ENCODE results near the gene PCDHB13. TPM values are rescaled to one million over a fixed set of nuclear protein-coding genes. Genes with fewer than 3 reads are reported as not detected.

Gene PCDHB13
- total RNA-seq, 1 experiment from 2014 or later, result 2.2 TPM

DNA sequence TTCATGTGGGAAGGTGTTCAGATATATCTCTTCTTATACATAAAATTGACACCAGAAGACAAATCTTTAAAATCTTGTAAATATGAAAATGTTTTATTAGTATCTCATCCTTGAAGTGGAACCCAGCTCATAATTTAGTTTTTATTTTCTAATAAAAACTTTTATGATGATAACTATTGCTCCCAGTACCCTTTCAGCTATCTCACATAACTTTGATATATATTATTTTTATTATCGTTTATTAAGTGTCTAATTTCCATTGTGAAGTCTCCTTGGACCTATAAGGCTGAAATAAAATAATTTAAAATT, 47.5 kb downstream of the PCDHB13 start:
- Mint-ChIP-seq H3K9me3 (peaks cover 89% of the 10 kb centered on the region), H3K4me3 (no peak overlapping the region), H3K4me1 (no peaks in the 10 kb centered on the region), H3K36me3 (peaks cover 78% of the 10 kb centered on the region), H3K27ac (no peak overlapping the region), H3K27me3 (ENCODE audit: low read depth) (peaks cover 11% of the 10 kb centered on the region)
- ChIA-PET POLR2A (no interaction called here), CTCF (no interaction called here)
- ATAC-seq (no peak), DNase-seq (ENCODE audit: low spot score) (no peak)
- no peak for TF ChIP-seq ETV6 (CRISPR knock-in tag; IDR thresholded peaks at IDR 0.05)
- no peak for TF ChIP-seq EMX1 (CRISPR knock-in tag; IDR thresholded peaks at IDR 0.05)
- no peak for TF ChIP-seq HMGA2 (CRISPR knock-in tag; IDR thresholded peaks at IDR 0.05)
- TF ChIP-seq, protein P1, sequence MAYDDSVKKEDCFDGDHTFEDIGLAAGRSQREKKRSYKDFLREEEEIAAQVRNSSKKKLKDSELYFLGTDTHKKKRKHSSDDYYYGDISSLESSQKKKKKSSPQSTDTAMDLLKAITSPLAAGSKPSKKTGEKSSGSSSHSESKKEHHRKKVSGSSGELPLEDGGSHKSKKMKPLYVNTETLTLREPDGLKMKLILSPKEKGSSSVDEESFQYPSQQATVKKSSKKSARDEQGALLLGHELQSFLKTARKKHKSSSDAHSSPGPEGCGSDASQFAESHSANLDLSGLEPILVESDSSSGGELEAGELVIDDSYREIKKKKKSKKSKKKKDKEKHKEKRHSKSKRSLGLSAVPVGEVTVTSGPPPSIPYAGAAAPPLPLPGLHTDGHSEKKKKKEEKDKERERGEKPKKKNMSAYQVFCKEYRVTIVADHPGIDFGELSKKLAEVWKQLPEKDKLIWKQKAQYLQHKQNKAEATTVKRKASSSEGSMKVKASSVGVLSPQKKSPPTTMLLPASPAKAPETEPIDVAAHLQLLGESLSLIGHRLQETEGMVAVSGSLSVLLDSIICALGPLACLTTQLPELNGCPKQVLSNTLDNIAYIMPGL (CRISPR knock-in tag; IDR thresholded peaks at IDR 0.05), result no peak
- no peak for TF ChIP-seq TCF7 (CRISPR knock-in tag; IDR thresholded peaks at IDR 0.05; ENCODE audit: low read depth)
- no peak for TF ChIP-seq ZNF416 (CRISPR knock-in tag; IDR thresholded peaks at IDR 0.05)
- TF ChIP-seq, protein P2, sequence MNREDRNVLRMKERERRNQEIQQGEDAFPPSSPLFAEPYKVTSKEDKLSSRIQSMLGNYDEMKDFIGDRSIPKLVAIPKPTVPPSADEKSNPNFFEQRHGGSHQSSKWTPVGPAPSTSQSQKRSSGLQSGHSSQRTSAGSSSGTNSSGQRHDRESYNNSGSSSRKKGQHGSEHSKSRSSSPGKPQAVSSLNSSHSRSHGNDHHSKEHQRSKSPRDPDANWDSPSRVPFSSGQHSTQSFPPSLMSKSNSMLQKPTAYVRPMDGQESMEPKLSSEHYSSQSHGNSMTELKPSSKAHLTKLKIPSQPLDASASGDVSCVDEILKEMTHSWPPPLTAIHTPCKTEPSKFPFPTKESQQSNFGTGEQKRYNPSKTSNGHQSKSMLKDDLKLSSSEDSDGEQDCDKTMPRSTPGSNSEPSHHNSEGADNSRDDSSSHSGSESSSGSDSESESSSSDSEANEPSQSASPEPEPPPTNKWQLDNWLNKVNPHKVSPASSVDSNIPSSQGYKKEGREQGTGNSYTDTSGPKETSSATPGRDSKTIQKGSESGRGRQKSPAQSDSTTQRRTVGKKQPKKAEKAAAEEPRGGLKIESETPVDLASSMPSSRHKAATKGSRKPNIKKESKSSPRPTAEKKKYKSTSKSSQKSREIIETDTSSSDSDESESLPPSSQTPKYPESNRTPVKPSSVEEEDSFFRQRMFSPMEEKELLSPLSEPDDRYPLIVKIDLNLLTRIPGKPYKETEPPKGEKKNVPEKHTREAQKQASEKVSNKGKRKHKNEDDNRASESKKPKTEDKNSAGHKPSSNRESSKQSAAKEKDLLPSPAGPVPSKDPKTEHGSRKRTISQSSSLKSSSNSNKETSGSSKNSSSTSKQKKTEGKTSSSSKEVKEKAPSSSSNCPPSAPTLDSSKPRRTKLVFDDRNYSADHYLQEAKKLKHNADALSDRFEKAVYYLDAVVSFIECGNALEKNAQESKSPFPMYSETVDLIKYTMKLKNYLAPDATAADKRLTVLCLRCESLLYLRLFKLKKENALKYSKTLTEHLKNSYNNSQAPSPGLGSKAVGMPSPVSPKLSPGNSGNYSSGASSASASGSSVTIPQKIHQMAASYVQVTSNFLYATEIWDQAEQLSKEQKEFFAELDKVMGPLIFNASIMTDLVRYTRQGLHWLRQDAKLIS (CRISPR knock-in tag; IDR thresholded peaks at IDR 0.05; ENCODE audit: borderline replicate concordance), result no peak
- no peak for TF ChIP-seq NR1H2 (CRISPR knock-in tag; IDR thresholded peaks at IDR 0.05)

Other genes with a start within 250 kb of the PCDHB13 start
- 6.7 to 11.3 TPM (median 7.9 TPM) in 3 replicates for gene PCDHAC2, start 247.4 kb upstream of the PCDHB13 start, total RNA-seq (2021)
- gene PCDHB1, start 162.5 kb upstream of the PCDHB13 start, total RNA-seq (2021), result 0.09 to 0.13 TPM (median 0.11 TPM) in 3 replicates
- gene PCDHB2, start 119.3 kb upstream of the PCDHB13 start, total RNA-seq (2021), result 22.9 to 26.2 TPM (median 23.1 TPM) in 3 replicates
- 4.7 to 6.4 TPM (median 5.1 TPM) in 3 replicates for gene PCDHB3, start 113.4 kb upstream of the PCDHB13 start, total RNA-seq (2021)
- 2.3 to 2.6 TPM (median 2.3 TPM) in 3 replicates for gene PCDHB4, start 92.1 kb upstream of the PCDHB13 start, total RNA-seq (2021)
- gene PCDHB5, start 78.7 kb upstream of the PCDHB13 start, total RNA-seq (2021), result 6.8 to 12.5 TPM (median 8.5 TPM) in 3 replicates
- 0.23 to 0.37 TPM (median 0.24 TPM) in 3 replicates for gene PCDHB6, start 63.9 kb upstream of the PCDHB13 start, total RNA-seq (2021)
- 0.17 to 0.27 TPM (median 0.23 TPM) in 3 replicates for gene PCDHB7, start 41.3 kb upstream of the PCDHB13 start, total RNA-seq (2021)
- gene PCDHB8, start 36.1 kb upstream of the PCDHB13 start, total RNA-seq (2021), result 4.1 to 5.4 TPM (median 4.6 TPM) in 3 replicates
- 3.5 to 4.1 TPM (median 3.7 TPM) in 3 replicates for gene PCDHB16, start 31.5 kb upstream of the PCDHB13 start, total RNA-seq (2021)
- 1.6 to 2.3 TPM (median 1.7 TPM) in 3 replicates for gene PCDHB9, start 26.8 kb upstream of the PCDHB13 start, total RNA-seq (2021)
- 1.4 to 1.9 TPM (median 1.7 TPM) in 3 replicates for gene PCDHB10, start 21.6 kb upstream of the PCDHB13 start, total RNA-seq (2021)
- 0.61 to 1.2 TPM (median 0.92 TPM) in 3 replicates for gene PCDHB11, start 14.3 kb upstream of the PCDHB13 start, total RNA-seq (2021)
- 2.7 to 3.1 TPM (median 3.1 TPM) in 3 replicates for gene PCDHB12, start 5.2 kb upstream of the PCDHB13 start, total RNA-seq (2021)
- gene PCDHB14, start 9.4 kb downstream of the PCDHB13 start, total RNA-seq (2021), result 2.6 to 3.5 TPM (median 2.8 TPM) in 3 replicates
- 7.7 to 8.7 TPM (median 8.4 TPM) in 3 replicates for gene PCDHB15, start 31.5 kb downstream of the PCDHB13 start, total RNA-seq (2021)
- gene SLC25A2, start 90.1 kb downstream of the PCDHB13 start, total RNA-seq (2021), result 0.24 TPM in 1 of 3 replicates, not detected in the others
- 87.8 to 96.2 TPM (median 90.1 TPM) in 3 replicates for gene TAF7, start 106.9 kb downstream of the PCDHB13 start, total RNA-seq (2021)
- gene PCDHGA1, start 116.6 kb downstream of the PCDHB13 start, total RNA-seq (2021), result 1.1 to 1.5 TPM (median 1.2 TPM) in 3 replicates
- gene PCDHGA2, start 124.8 kb downstream of the PCDHB13 start, total RNA-seq (2021), result 0.66 to 0.96 TPM (median 0.94 TPM) in 3 replicates
- gene PCDHGA3, start 129.9 kb downstream of the PCDHB13 start, total RNA-seq (2021), result 0.92 to 1.3 TPM (median 0.98 TPM) in 3 replicates
- gene PCDHGB1, start 136.2 kb downstream of the PCDHB13 start, total RNA-seq (2021), result 4.9 to 5.6 TPM (median 5.5 TPM) in 3 replicates
- 3.4 to 3.9 TPM (median 3.5 TPM) in 3 replicates for gene PCDHGA4, start 141.1 kb downstream of the PCDHB13 start, total RNA-seq (2021)
- gene PCDHGB2, start 146.1 kb downstream of the PCDHB13 start, total RNA-seq (2021), result 4.1 to 5.5 TPM (median 5.2 TPM) in 3 replicates
- 2.0 to 2.5 TPM (median 2.4 TPM) in 3 replicates for gene PCDHGA5, start 150.2 kb downstream of the PCDHB13 start, total RNA-seq (2021)
- gene PCDHGB3, start 156.3 kb downstream of the PCDHB13 start, total RNA-seq (2021), result 3.3 to 4.2 TPM (median 3.5 TPM) in 3 replicates
- 2.6 to 3.3 TPM (median 3.0 TPM) in 3 replicates for gene PCDHGA6, start 160.0 kb downstream of the PCDHB13 start, total RNA-seq (2021)
- gene PCDHGA7, start 168.8 kb downstream of the PCDHB13 start, total RNA-seq (2021), result 1.6 to 2.8 TPM (median 2.1 TPM) in 3 replicates
- gene PCDHGB4, start 173.8 kb downstream of the PCDHB13 start, total RNA-seq (2021), result 7.8 to 9.1 TPM (median 8.8 TPM) in 3 replicates
- 1.4 to 2.4 TPM (median 2.1 TPM) in 3 replicates for gene PCDHGA8, start 178.7 kb downstream of the PCDHB13 start, total RNA-seq (2021)
- 7.6 to 9.7 TPM (median 7.7 TPM) in 3 replicates for gene PCDHGB5, start 184.0 kb downstream of the PCDHB13 start, total RNA-seq (2021)
- 1.9 to 2.9 TPM (median 2.3 TPM) in 3 replicates for gene PCDHGA9, start 188.9 kb downstream of the PCDHB13 start, total RNA-seq (2021)
- 6.0 to 6.7 TPM (median 6.1 TPM) in 3 replicates for gene PCDHGB6, start 194.1 kb downstream of the PCDHB13 start, total RNA-seq (2021)
- 10.7 to 11.9 TPM (median 11.0 TPM) in 3 replicates for gene PCDHGA10, start 199.1 kb downstream of the PCDHB13 start, total RNA-seq (2021)
- 10.5 to 11.2 TPM (median 10.7 TPM) in 3 replicates for gene PCDHGB7, start 203.8 kb downstream of the PCDHB13 start, total RNA-seq (2021)
- 7.0 to 8.4 TPM (median 7.1 TPM) in 3 replicates for gene PCDHGA11, start 207.1 kb downstream of the PCDHB13 start, total RNA-seq (2021)
- gene PCDHGA12, start 216.6 kb downstream of the PCDHB13 start, total RNA-seq (2021), result 1.6 to 2.1 TPM (median 1.9 TPM) in 3 replicates